Stimulated activated CD4-positive, alpha-beta T cell treated with anti-CD3 and anti-CD28 coated beads, Interleukin-4, amount 100 ng/mL, for 48 hours (primary cell): ENCODE data around the gene NR2F2.

Experiments
- DNase-seq, 2 donors: peaks; one replicate each; pipeline ENCODE4 v3.0.0-alpha.2; 2020; ENCODE audit warnings: low read depth in 2 of 2

NR2F2 gene

DNA sequence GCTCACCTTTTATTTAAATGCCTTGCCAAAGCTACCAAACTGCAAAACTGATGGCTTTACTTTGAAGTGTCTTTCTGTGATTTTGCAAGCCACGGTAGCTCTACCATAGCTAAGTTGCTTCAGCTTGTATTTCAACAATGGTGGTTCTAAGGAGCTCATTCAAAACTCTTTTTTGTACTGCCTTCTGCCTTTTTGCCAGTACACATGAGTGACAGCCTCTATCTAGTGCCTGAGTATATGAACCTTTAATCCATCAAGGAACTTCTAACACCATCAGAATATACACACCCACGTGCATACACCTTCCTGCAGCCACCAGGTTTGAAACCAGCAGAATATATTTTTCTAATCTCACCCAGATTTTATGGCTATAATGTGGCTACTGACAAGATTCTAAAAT is 10.4 kb upstream of the NR2F2 start:
- no peak for DNase-seq

GRCh38 chr15:96320703-96321638 is 9.5 kb upstream of the NR2F2 start:
- DNase-seq, result no peak

DNA sequence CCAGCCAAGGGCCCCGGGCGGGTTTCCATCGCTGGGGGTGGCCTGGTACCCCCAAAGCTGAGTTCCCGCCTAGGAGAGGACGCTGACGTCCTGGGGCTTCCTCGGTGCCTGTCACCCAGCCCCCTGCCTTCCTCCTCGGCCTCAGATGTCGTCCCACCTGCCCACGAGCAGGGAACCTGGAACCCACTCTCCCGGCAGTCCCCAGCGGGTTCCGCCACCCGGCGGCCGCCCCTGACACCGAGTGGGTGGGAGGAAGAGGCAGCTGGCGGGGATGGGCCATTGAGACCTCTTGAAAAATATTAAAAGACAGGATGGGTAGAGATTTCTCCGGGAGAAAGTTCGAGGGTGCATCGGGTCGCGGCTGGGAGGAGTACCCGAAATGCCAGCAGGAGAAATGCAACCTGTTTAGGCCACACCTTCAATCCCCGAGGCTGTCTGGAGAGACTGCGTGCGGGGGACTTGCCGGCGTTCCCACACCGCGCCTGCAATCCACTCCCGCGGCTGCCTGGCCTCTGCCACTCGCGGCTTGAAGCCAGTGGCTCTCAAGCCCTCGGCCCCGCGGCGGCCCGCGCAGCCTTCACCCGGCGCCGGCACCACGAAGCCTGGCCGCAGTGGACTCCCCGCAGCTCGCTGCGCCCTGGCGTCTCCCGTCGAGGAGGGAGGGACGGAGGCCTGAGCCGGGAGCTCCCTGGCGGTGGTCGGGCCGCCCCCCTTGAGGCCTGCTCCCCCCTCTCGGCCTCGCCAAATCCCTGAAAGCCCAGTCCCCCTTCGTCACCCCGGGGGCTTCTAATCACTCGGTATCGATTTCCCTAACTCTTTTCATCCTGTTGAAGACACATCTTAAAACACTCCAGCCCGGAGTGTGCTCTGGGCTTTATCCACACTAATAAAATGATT is 8.6 kb upstream of the NR2F2 start:
- no peak for DNase-seq

DNA sequence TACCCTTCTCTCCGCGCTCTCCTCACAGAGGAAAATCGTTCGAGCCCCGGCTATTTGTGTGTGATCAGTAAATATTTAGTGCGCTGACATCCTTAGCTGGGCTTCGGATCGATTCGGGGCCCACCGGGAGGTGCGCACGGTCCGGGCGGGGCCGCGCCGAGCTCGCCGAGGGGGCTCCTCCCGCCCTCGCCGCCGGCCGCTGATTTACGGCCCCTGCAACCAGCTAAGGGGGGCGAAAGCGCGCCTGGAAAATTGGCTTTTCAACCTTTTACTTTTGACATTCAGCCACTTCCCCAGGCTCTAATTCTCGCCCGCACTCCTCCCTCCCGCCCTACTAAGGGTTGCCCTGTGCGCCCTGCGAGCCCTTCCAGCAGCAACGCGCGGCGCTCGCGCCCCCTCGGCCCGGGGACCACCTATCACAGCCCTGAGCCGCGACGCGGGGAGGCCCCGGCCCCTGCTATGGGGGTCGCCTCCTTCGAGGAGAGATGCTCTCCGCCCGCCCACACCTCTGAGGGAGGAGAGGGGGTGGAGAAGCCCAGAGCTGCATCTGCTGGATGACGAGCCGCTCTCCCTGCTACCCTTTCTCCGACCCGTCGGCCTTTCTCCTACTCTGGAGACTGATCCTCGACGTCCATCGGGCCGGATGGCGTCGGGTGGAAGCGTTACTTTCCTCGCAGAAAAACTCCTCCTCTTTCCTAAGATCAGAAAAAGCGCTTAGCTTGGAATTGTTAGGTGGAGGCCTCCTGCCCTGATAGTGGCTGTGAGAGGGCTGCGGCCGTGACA is 7.8 kb upstream of the NR2F2 start:
- no peak for DNase-seq

DNA sequence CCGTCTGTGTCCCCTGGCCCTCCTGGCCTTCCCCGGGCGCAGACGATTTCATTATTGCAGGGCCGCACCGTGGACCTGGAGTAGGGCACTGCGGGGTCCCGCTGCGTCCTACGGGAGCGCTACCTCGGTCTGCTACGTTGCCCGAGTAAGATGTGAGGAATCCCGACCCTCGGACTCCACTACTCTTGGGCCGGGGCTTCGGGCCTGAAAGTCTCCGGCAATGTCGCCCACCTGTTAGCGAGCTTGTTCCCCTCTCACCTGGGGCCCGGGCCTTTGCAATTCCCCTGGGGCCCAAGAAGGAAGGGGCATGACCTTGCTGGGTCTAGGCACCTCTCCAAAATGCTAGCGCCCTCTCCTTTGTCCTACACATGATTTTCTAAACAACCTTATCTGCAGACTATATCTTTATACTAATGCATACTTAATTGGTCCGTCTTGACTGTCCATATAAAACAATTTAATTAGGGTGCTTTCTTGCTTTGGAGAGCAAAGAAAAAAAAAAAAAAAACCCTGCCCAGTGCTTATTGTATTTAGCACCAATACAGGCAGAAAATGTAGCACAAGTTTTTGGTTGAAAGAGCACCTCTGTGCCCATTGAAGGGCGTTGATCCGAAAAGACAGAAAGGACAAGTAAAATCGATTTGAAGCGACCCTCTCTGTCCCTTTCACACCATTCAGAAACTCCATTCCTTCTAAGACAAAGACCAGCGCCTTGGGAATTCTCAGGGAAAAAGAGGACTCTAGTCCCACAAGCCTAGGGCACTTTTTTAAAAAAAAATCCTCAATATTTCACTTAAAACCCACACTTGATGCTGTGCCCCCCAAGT is 7.0 kb upstream of the NR2F2 start:
- no peak for DNase-seq

GRCh38 chr15:96324192-96324895 is 6.2 kb upstream of the NR2F2 start:
- no peak for DNase-seq

GRCh38 chr15:96324940-96325540 is 5.5 kb upstream of the NR2F2 start:
- DNase-seq, result no peak

DNA sequence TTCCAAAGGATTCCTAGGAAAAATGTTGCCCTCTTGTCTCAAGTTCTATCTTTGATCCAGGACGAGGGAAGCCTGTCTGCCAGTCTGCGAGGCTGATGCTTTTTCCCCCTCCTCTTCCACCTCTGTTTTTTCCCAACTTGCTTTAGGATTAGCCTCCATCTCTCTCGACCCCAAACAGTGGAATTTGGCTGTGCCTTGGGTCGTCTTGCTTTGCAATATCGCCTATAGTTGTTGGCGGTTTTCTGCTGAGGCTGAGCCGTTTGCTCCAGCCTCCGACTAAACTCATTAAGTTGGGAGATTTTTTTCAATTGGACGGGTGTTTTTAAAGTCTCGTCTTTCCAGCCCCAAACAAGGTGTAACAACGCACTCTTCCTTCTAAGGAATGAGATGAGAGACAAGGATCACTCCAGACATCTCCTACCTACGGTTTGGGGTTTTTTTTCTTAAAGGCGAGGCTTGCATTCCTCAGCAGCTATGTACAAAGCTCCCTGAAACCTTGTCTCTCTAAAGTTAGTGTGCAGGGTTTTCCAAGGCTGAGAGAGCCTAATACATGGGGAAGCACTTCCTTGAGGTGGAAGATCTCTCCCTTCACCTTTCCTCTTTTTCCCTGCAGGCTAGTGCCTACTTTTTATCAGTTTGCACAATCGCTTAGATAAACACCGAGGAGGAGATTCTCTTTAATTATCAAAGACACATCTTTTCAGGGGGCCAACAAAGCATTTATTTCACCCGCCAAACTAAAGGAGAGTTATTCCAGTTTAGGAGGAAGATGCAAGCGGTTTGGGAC is 4.8 kb upstream of the NR2F2 start:
- no peak for DNase-seq

GRCh38 chr15:96326328-96327154 is 4.0 kb upstream of the NR2F2 start:
- no peak for DNase-seq

DNA sequence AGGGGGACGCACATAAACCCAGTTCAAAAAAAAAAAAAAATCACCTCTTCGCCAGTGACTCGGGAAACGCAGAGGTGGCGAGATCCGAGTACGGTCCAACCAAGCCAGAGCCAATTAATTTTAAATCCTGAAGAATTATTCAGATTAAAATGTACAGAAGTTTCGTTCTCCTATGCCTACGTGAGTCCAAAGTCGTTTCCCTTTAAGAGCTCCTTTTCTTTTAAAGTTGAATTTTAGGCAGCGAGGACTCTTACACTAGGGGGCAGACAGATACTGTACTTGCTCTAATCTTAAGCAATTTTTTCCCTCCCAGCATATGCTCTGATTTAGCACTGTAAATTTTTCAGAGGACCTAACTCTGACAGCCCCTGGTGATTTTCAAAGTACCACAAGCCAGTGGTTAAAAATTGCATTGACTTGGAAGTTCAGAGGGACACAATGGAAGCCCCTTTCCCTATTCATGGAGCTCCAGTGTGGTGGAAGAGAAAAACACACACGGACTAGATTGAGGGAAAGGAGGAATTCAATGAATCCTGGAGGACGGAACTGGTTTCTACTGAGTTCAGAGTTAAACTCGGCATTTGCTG is 3.3 kb upstream of the NR2F2 start:
- DNase-seq, result no peak

DNA sequence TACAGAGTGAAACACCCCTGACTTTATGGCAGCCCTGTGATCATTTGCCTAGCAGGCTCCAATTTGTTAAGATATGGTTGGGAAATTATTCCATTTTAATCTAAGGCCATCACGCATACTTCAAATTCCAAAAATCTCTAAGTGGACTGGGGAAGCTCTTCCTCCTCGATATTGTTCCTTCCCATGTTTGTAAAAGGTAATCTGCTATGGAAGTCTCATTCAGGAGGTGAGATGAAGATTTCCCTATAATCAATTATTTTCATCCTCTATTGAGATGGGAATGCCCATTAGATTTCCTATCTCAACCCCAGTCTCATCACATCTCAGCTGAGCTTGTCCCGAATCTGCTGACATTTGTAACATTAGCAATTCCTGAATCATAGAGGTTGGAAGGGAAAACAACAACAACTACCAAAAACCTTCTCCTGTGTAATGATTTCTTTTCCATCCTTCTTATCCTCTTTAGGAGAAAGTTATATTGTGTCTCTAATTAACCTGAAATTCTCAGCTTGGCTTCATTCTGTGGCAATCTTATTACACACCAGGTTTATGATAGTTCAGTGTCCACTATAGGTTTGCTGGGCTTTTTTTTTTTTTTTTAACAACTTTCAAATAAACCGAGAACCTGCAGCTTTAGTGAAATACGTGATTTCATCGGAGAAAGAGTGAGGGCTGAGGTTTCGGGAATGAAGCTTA is 2.2 kb upstream of the NR2F2 start:
- no peak for DNase-seq

- no peak for DNase-seq
These were observed 1.7 kb upstream of the NR2F2 start for GRCh38 chr15:96328877-96329195.

DNA sequence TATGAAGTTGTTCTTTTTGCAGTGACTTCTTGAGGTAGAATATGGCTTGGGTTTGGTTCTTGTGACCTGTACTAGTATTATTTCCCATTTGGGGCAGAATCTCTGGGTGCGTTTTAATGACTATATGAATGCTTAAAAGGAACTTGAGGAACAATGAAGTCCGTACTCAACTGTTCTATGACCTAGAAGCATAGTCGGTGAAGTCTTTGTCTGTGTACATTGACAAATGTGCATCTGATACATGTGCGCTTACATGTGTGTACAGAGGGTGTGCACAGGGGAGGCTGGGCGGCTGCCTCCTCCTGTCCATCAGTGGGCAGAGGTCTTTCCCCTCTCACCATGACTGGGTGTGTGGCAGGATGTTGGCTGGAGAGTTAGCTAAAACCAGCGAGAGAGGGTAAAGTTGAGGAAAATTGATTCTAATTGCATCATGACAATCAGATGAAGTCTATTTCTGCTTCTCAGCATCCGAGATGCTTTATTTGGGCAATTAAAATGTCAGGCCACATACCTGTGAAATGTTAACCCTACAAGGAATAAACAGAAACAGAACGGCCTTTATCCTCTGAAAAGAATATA is 1.0 kb upstream of the NR2F2 start:
- DNase-seq, result no peak

GRCh38 chr15:96330064-96330449 is 443 bp upstream of the NR2F2 start:
- no peak for DNase-seq

GRCh38 chr15:96331144-96331944 is 844 bp downstream of the NR2F2 start:
- DNase-seq, result no peak

DNA sequence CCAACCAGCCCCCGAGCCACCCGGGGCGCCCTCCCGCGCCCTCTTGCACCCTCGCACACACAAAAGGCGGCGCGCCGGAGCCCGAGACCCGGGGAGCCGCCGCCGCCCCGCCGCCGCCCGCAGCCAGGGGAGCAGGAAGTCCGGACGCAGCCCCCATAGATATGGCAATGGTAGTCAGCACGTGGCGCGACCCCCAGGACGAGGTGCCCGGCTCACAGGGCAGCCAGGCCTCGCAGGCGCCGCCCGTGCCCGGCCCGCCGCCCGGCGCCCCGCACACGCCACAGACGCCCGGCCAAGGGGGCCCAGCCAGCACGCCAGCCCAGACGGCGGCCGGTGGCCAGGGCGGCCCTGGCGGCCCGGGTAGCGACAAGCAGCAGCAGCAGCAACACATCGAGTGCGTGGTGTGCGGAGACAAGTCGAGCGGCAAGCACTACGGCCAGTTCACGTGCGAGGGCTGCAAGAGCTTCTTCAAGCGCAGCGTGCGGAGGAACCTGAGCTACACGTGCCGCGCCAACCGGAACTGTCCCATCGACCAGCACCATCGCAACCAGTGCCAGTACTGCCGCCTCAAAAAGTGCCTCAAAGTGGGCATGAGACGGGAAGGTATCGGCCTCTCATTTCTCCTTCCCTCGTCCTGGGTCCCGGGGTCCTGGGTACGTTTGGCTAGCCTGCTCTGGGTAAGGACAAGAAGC is 1.6 kb downstream of the NR2F2 start:
- no peak for DNase-seq
